CD4-positive, CD25-positive, alpha-beta regulatory T cell (primary cell): Measurements from ENCODE around the gene MAPK8IP2. TPM values are rescaled to one million over a fixed set of nuclear protein-coding genes. Genes with fewer than 3 reads are reported as not detected.

Experiments used
- ATAC-seq, 2 donors: fragments of 150-1000 bp; cut with Tn5 transposase; one replicate each; pipeline ENCODE4 v1.10.0; 2021; ENCODE audit warnings: low read depth in 2 of 2, moderate number of reproducible peaks in 2 of 2, moderate library complexity in 1 of 2
- DNase-seq, 3 donors: peaks; one replicate each; pipeline versions ENCODE4 v3.0.0 to v3.0.0-alpha.2; 2012 to 2022; ENCODE audit warnings: mixed read lengths in 1 of 3
- H3K27ac ChIP-seq: one replicate; pipeline ENCODE4 v1.7.0; 2013; ENCODE audit warnings: mild to moderate bottlenecking, low read length; ENCODE audit not compliant: insufficient read depth, poor library complexity, severe bottlenecking
- H3K27me3 ChIP-seq: one replicate; pipeline ENCODE4 v1.7.0; 2013; ENCODE audit warnings: low read length; ENCODE audit not compliant: control insufficient read depth, insufficient read depth
- H3K36me3 ChIP-seq: one replicate; pipeline ENCODE4 v1.7.0; 2013; ENCODE audit warnings: mild to moderate bottlenecking, low read length, moderate library complexity; ENCODE audit not compliant: control insufficient read depth, insufficient read depth
- H3K4me1 ChIP-seq: 2 replicates; pipeline ENCODE4 v1.7.0; 2013; ENCODE audit warnings: mild to moderate bottlenecking, low read length; ENCODE audit not compliant: insufficient read depth, control insufficient read depth, poor library complexity, severe bottlenecking
- H3K4me3 ChIP-seq: one replicate; pipeline ENCODE4 v1.7.0; 2013; ENCODE audit warnings: low read depth, mild to moderate bottlenecking, low read length, moderate library complexity
- H3K9me3 ChIP-seq, 2 experiments: 1 replicate in 1 of 2; 2 replicates in 1 of 2; pipeline ENCODE4 v1.7.0; 2013; ENCODE audit warnings: low read length in 2 of 2, mild to moderate bottlenecking in 1 of 2, moderate library complexity in 1 of 2; ENCODE audit not compliant: control insufficient read depth in 2 of 2
- H3K27ac Mint-ChIP-seq, 3 donors: one replicate each; pipeline ENCODE4 v1.8.0; 2020 to 2022; ENCODE audit warnings: mild to moderate bottlenecking in 3 of 3, mixed read lengths in 3 of 3, moderate library complexity in 2 of 3
- H3K27me3 Mint-ChIP-seq: one replicate; pipeline ENCODE4 v1.8.0; 2022; ENCODE audit warnings: mild to moderate bottlenecking, mixed read lengths
- H3K36me3 Mint-ChIP-seq: one replicate; pipeline ENCODE4 v1.8.0; 2020; ENCODE audit warnings: mixed read lengths
- H3K4me1 Mint-ChIP-seq, 4 donors: one replicate each; pipeline ENCODE4 v1.8.0; 2020 to 2022; ENCODE audit warnings: mixed read lengths in 4 of 4, mild to moderate bottlenecking in 1 of 4
- H3K4me3 Mint-ChIP-seq, 4 donors: one replicate each; pipeline ENCODE4 v1.8.0; 2020 to 2022; ENCODE audit warnings: mild to moderate bottlenecking in 4 of 4, mixed read lengths in 4 of 4, moderate library complexity in 3 of 4
- H3K9me3 Mint-ChIP-seq, 7 donors: one replicate each; pipeline ENCODE4 v1.8.0; 2020 to 2022; ENCODE audit warnings: mixed read lengths in 7 of 7, mild to moderate bottlenecking in 3 of 7, moderate library complexity in 2 of 7
- polyA plus RNA-seq, 4 donors: library from polyadenylated mRNA; unstranded; fragments of 300-500 nt; fragmentation: Illumina TruSeq; gene quantifications; one replicate each; pipeline ENCODE4 v1.2.3, GENCODE V29; 2021
- total RNA-seq: library from RNA; stranded (reverse); gene quantifications from one replicate; pipeline ENCODE4 v1.2.3, GENCODE V29; 2022

The MAPK8IP2 gene
- total and polyA plus RNA-seq, 5 donors from 2014 or later: 0.30 TPM; not detected in 4

GRCh38 chr22:50563413-50564160, 37.0 kb upstream of the MAPK8IP2 start:
- H3K9me3 Mint-ChIP-seq: peaks cover 0 to 2% (median 0%) of the 10 kb centered on the region in 7 donors
- ATAC-seq (no peak), DNase-seq (no peak)
- peak overlapping the region; percentile 92 to 95 (median 94) for H3K4me3 Mint-ChIP-seq
- Histone ChIP-seq H3K27me3 (no peaks in the 10 kb centered on the region), H3K4me1 (peaks cover 10% of the 10 kb centered on the region), H3K4me3 (peak overlapping the region; percentile 69), H3K27ac (peak overlapping the region; percentile 55), H3K9me3 (no peaks in the 10 kb centered on the region), H3K36me3 (peaks cover 2% of the 10 kb centered on the region)
- H3K27me3 Mint-ChIP-seq: peaks cover 20% of the 10 kb centered on the region
- H3K27ac Mint-ChIP-seq: peak overlapping the region; percentile 88 to 94 (median 90)
- peaks cover 3% of the 10 kb centered on the region for H3K36me3 Mint-ChIP-seq
- H3K4me1 Mint-ChIP-seq: peaks cover 0 to 23% (median 15%) of the 10 kb centered on the region in 4 donors

GRCh38 chr22:50564289-50564688, 36.3 kb upstream of the MAPK8IP2 start:
- Mint-ChIP-seq H3K9me3 (peaks cover 0 to 2% (median 0%) of the 10 kb centered on the region in 7 donors), H3K36me3 (peaks cover 3% of the 10 kb centered on the region)
- H3K9me3 ChIP-seq: no peaks in the 10 kb centered on the region

GRCh38 chr22:50567721-50568252, 32.8 kb upstream of the MAPK8IP2 start:
- Histone ChIP-seq H3K4me3 (no peak overlapping the region), H3K9me3 (no peaks in the 10 kb centered on the region), H3K27ac (no peak overlapping the region), H3K36me3 (peaks cover 35% of the 10 kb centered on the region), H3K4me1 (peaks cover 10% of the 10 kb centered on the region), H3K27me3 (no peaks in the 10 kb centered on the region)
- peaks cover 6% of the 10 kb centered on the region for H3K27me3 Mint-ChIP-seq
- H3K9me3 Mint-ChIP-seq: no peaks in the 10 kb centered on the region
- no peak overlapping the region for H3K27ac Mint-ChIP-seq
- H3K4me3 Mint-ChIP-seq: no peak overlapping the region
- peaks cover 0 to 13% (median 8%) of the 10 kb centered on the region in 4 donors for H3K4me1 Mint-ChIP-seq
- peaks cover 25% of the 10 kb centered on the region for H3K36me3 Mint-ChIP-seq
- ATAC-seq (no peak), DNase-seq (no peak)

More at GRCh38 chr22:50564289-50564688, 36.3 kb upstream of the MAPK8IP2 start:
- peak overlapping the region in 2 of 4 donors; percentile 26 to 95 for H3K4me3 Mint-ChIP-seq
- no peak overlapping the region for H3K27ac Mint-ChIP-seq
- Histone ChIP-seq H3K27ac (no peak overlapping the region), H3K27me3 (no peaks in the 10 kb centered on the region), H3K4me1 (peaks cover 10% of the 10 kb centered on the region), H3K36me3 (peaks cover 9% of the 10 kb centered on the region), H3K4me3 (no peak overlapping the region)
- ATAC-seq: no peak
- H3K27me3 Mint-ChIP-seq: peaks cover 20% of the 10 kb centered on the region
- H3K4me1 Mint-ChIP-seq: peaks cover 0 to 23% (median 15%) of the 10 kb centered on the region in 4 donors
- no peak for DNase-seq

- DNase-seq: no peak
- H3K27ac Mint-ChIP-seq: no peak overlapping the region
Measured at GRCh38 chr22:50568626-50569025, 32.0 kb upstream of the MAPK8IP2 start.

GRCh38 chr22:50569041-50569459, 31.5 kb upstream of the MAPK8IP2 start:
- no peaks in the 10 kb centered on the region for H3K9me3 ChIP-seq
- no peak for DNase-seq
- peaks cover 0 to 2% (median 0%) of the 10 kb centered on the region in 4 donors for H3K4me1 Mint-ChIP-seq
- no peak overlapping the region for H3K4me3 Mint-ChIP-seq
- no peak overlapping the region for H3K4me3 ChIP-seq
- no peak overlapping the region for H3K27ac Mint-ChIP-seq
- H3K27me3 ChIP-seq: no peaks in the 10 kb centered on the region
- H3K9me3 Mint-ChIP-seq: no peaks in the 10 kb centered on the region
- no peaks in the 10 kb centered on the region for H3K4me1 ChIP-seq
- peaks cover 36% of the 10 kb centered on the region for H3K36me3 ChIP-seq
- H3K27me3 Mint-ChIP-seq: peaks cover 4% of the 10 kb centered on the region
- no peak overlapping the region for H3K27ac ChIP-seq
- peaks cover 25% of the 10 kb centered on the region for H3K36me3 Mint-ChIP-seq
- ATAC-seq: no peak

More at GRCh38 chr22:50568626-50569025, 32.0 kb upstream of the MAPK8IP2 start:
- peaks cover 35% of the 10 kb centered on the region for H3K36me3 ChIP-seq
- ATAC-seq: no peak
- Mint-ChIP-seq H3K9me3 (no peaks in the 10 kb centered on the region), H3K4me3 (no peak overlapping the region), H3K27me3 (peaks cover 4% of the 10 kb centered on the region), H3K4me1 (peaks cover 0 to 5% (median 2%) of the 10 kb centered on the region in 4 donors), H3K36me3 (peaks cover 25% of the 10 kb centered on the region)
- no peak overlapping the region for H3K27ac ChIP-seq
- H3K9me3 ChIP-seq: no peaks in the 10 kb centered on the region
- no peak overlapping the region for H3K4me3 ChIP-seq
- no peaks in the 10 kb centered on the region for H3K27me3 ChIP-seq
- peaks cover 2% of the 10 kb centered on the region for H3K4me1 ChIP-seq

GRCh38 chr22:50569896-50570535, 30.6 kb upstream of the MAPK8IP2 start:
- Histone ChIP-seq H3K27me3 (no peaks in the 10 kb centered on the region), H3K4me1 (no peaks in the 10 kb centered on the region), H3K27ac (no peak overlapping the region), H3K36me3 (peaks cover 39% of the 10 kb centered on the region), H3K4me3 (no peak overlapping the region), H3K9me3 (no peaks in the 10 kb centered on the region)
- Mint-ChIP-seq H3K27ac (no peak overlapping the region), H3K36me3 (peaks cover 25% of the 10 kb centered on the region), H3K4me3 (no peak overlapping the region), H3K4me1 (no peaks in the 10 kb centered on the region), H3K27me3 (peaks cover 4% of the 10 kb centered on the region), H3K9me3 (no peaks in the 10 kb centered on the region)
- ATAC-seq (no peak), DNase-seq (no peak)

GRCh38 chr22:50570861-50571260, 29.7 kb upstream of the MAPK8IP2 start:
- H3K27me3 ChIP-seq: no peaks in the 10 kb centered on the region
- H3K27me3 Mint-ChIP-seq: peaks cover 4% of the 10 kb centered on the region
- ATAC-seq (no peak), DNase-seq (no peak)
- H3K4me1 ChIP-seq: no peaks in the 10 kb centered on the region
- no peak overlapping the region for H3K4me3 ChIP-seq
- H3K9me3 ChIP-seq: no peaks in the 10 kb centered on the region
- no peaks in the 10 kb centered on the region for H3K4me1 Mint-ChIP-seq
- H3K27ac ChIP-seq: no peak overlapping the region
- no peak overlapping the region for H3K27ac Mint-ChIP-seq
- H3K36me3 Mint-ChIP-seq: peaks cover 27% of the 10 kb centered on the region
- no peaks in the 10 kb centered on the region for H3K9me3 Mint-ChIP-seq
- H3K36me3 ChIP-seq: peaks cover 39% of the 10 kb centered on the region
- H3K4me3 Mint-ChIP-seq: no peak overlapping the region
